ENCODE measurements around the gene NKAPL.
A peak's percentile ranks its signal among the peaks of the same experiment; 100 is the strongest.

The NKAPL gene

GRCh38 chr6:28258877-28259777, at the start of gene NKAPL:
Gene NKAPL (plus strand): TSS chr6:28259297. CDS start chr6:28259372, 75 bp downstream.
- in situ Hi-C loops (cut with MboI; ENCODE audit: low sequenced_read_pairs) = loop anchor here (25.0 kb wide), 1 partner anchor 122 kb away; the partner anchor contains the start of gene ZKSCAN8
- Histone ChIP-seq H3K4me1 (peaks cover 3% of the 10 kb centered on the region; the same call in 1 of the 2 replicates), H3K36me3 (replicated peaks) (no peaks in the 10 kb centered on the region), H3K27me3 (ENCODE audit: low read depth) (peaks cover 3% of the 10 kb centered on the region; the same call in 1 of the 2 replicates), H3K4me3 (no peak within 1 kb of the TSS), H3K9me3 (no peaks in the 10 kb centered on the region)
- no peak for DNase-seq (ENCODE audit: low spot score in 2 of 2)

DNA sequence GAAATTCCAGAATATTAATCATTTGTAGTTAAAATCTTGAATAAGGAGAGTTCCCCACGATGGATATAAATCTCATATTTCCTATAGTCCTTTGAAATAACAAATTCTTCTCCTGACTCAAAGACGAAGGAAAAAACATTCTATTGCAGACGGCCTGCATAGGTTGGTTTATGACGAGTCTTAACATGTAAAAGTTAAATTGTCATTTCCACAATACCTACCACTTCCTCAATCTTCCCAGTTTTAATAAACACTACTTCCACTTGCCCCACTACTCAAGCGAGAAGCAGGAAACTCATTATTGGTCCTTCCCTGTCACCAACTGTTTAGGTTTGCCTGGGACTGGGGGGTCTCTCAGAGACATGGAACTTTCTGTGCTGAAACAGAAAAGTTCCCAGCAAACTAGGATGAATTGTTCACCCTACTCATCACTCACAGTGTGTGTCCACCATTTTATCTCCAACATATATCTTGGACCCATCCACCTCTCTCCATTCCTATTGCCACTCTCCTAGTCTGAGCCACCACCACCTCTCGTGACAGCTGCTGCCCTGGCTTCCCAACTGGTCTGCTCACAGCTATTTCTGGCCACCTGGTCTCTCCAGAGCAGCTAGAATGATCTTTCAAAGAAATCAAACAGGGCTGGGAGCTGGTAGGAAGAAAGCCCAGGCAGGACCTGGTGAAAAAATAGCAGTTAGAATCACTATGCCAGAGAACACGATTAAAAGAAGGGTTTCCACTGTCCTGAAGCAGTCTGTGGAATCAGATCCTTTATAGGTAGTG, 49.2 kb upstream of the NKAPL start:
- H3K9me3 ChIP-seq = no peaks in the 10 kb centered on the region
- DNase-seq (ENCODE audit: low spot score in 2 of 2) = no peak
- no peak overlapping the region for H3K4me3 ChIP-seq
- H3K27me3 ChIP-seq (ENCODE audit: low read depth) = peaks cover 30% of the 10 kb centered on the region
- in situ Hi-C loops (cut with MboI; ENCODE audit: low sequenced_read_pairs) = no loop called here
- no peaks in the 10 kb centered on the region for H3K36me3 ChIP-seq (replicated peaks)
- H3K4me1 ChIP-seq = no peaks in the 10 kb centered on the region

- Histone ChIP-seq H3K27me3 (ENCODE audit: low read depth) (peaks cover 27% of the 10 kb centered on the region), H3K4me3 (peak overlapping the region; percentile 27), H3K4me1 (no peaks in the 10 kb centered on the region), H3K9me3 (no peaks in the 10 kb centered on the region), H3K36me3 (replicated peaks) (no peaks in the 10 kb centered on the region)
- in situ Hi-C loops (cut with MboI; ENCODE audit: low sequenced_read_pairs) = no loop called here
- peak in 1 of 2 experiments; percentile 30 for DNase-seq (ENCODE audit: low spot score in 2 of 2)
Observed at GRCh38 chr6:28211840-28212509, 47.1 kb upstream of the NKAPL start.

GRCh38 chr6:28212510-28213212, 46.4 kb upstream of the NKAPL start:
- in situ Hi-C loops (cut with MboI; ENCODE audit: low sequenced_read_pairs) = no loop called here
- DNase-seq (ENCODE audit: low spot score in 2 of 2) = peak; percentile 82 to 86
- Histone ChIP-seq H3K4me1 (no peaks in the 10 kb centered on the region), H3K4me3 (peak overlapping the region; percentile 27), H3K27me3 (ENCODE audit: low read depth) (peaks cover 20% of the 10 kb centered on the region), H3K9me3 (no peaks in the 10 kb centered on the region), H3K36me3 (replicated peaks) (no peaks in the 10 kb centered on the region)

DNA sequence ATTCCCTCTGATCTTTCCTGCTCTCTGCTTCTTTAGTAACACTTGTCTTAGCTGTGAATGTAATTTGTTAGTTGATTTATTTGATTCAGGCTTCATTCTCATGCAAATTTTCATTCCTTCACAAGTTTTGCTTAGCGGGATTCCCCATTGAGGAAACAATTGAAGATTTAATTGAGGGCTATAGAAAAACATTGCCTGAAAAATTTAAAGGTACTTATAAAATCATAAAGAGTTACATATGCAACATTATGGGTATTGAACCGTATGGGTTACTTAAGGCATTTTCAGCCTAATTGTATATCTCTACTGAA, 45.9 kb upstream of the NKAPL start:
- Histone ChIP-seq H3K27me3 (ENCODE audit: low read depth) (peaks cover 15% of the 10 kb centered on the region), H3K4me3 (no peak overlapping the region; the same call in 1 of the 2 replicates), H3K36me3 (replicated peaks) (no peaks in the 10 kb centered on the region), H3K9me3 (no peaks in the 10 kb centered on the region), H3K4me1 (no peaks in the 10 kb centered on the region)
- in situ Hi-C loops (cut with MboI; ENCODE audit: low sequenced_read_pairs) = no loop called here
- no peak for DNase-seq (ENCODE audit: low spot score in 2 of 2)

DNA sequence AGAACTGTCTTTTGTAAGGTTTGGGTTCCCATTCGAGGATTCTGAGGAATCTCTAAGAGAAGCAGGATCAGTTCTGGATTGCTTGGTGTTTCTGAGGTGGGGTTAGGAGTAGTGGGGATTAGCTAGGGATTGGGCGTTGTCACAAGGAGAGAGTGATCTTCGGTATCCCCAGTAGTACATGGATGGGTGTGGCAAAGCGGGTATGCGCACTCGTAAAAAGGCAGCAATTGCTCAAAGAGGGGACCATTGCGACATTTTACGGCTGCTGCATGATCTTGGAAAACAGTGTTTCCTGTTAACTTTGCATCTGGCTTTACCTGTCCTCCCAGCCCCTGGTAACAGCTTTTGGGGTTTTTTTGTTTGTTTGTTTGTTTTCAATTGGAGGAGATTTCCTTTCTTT, 43.7 kb upstream of the NKAPL start:
- in situ Hi-C loops (cut with MboI; ENCODE audit: low sequenced_read_pairs) = no loop called here
- H3K27me3 ChIP-seq (ENCODE audit: low read depth) = no peaks in the 10 kb centered on the region
- no peaks in the 10 kb centered on the region for H3K9me3 ChIP-seq
- DNase-seq (ENCODE audit: low spot score in 2 of 2) = peak in 1 of 2 experiments; percentile 11
- no peak overlapping the region for H3K4me3 ChIP-seq
- H3K36me3 ChIP-seq (replicated peaks) = no peaks in the 10 kb centered on the region
- H3K4me1 ChIP-seq = peaks cover 2% of the 10 kb centered on the region; the same call in 1 of the 2 replicates

DNA sequence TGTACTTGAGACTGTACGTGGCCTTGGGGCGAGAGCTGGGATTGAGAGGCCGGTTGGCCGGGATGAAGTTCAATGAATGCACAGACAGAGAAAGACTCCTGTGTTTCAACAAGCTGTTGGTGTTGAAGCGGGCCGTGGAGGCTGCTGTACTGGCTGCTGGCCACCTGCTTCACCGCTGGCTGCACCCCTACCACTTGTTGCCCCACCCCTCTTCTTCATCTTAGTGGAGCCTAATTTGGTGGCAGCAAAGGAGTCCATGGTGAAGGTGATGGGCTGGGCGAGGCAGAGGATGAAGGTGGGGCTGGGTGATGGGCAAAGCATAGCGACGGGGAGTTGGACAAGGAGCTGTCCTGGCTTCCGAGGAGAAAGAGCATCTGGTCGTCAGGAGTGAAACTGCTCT, 41.2 kb upstream of the NKAPL start:
- H3K9me3 ChIP-seq = no peaks in the 10 kb centered on the region
- H3K4me1 ChIP-seq = peaks cover 2% of the 10 kb centered on the region; the same call in 1 of the 2 replicates
- no peaks in the 10 kb centered on the region for H3K36me3 ChIP-seq (replicated peaks)
- H3K27me3 ChIP-seq (ENCODE audit: low read depth) = no peaks in the 10 kb centered on the region
- no peak overlapping the region for H3K4me3 ChIP-seq
- in situ Hi-C loops (cut with MboI; ENCODE audit: low sequenced_read_pairs) = no loop called here
- no peak for DNase-seq (ENCODE audit: low spot score in 2 of 2)

DNA sequence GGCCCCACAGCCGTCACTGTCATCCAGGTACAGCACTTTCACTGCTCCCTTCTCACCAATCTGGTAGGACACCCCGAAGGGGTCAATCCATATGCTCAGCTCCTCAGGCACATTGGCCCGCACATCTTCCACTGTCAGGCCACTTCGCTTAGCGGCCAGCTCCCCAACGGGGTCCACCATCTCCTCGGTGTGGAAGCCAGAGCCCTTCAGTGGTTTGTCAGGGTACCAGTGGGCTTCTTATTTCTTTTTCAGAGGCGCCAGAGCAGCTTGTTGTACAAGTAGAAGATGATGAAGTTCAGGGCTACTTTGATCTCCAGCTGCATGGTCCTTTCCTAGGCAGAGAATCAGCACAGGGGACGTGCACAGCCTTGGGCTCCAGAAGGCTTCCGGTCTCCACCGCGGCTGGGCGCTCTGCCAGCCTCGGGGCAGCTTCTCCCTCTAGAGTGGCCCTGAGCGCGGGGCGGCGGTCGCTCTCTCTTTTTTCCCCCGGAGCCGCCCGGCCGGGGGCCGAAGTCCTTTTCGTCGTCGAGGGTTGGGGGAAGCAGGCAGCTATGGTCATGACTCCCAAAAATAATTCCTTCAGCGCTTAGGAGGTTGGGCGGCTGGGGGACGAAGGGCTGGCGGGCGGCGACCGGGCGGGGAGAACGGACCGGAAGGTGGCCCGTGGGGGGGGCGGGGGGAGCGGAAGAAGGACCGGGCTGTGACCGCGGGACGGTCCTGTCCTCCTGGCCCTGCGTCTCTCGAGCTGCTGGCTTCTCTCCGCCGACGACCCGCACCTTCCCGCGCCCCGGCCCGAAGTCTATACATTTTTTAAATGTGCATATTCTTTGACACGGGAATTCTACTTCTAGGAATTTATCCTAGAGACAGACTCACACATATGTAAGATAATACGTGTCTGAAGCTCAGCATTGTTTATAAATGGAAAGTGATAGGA, 40.5 kb upstream of the NKAPL start:
- peak overlapping the region; percentile 42 for H3K4me3 ChIP-seq
- in situ Hi-C loops (cut with MboI; ENCODE audit: low sequenced_read_pairs) = no loop called here
- no peaks in the 10 kb centered on the region for H3K9me3 ChIP-seq
- H3K36me3 ChIP-seq (replicated peaks) = no peaks in the 10 kb centered on the region
- H3K27me3 ChIP-seq (ENCODE audit: low read depth) = no peaks in the 10 kb centered on the region
- peaks cover 2% of the 10 kb centered on the region; the same call in 1 of the 2 replicates for H3K4me1 ChIP-seq
- DNase-seq (ENCODE audit: low spot score in 2 of 2) = peak in 1 of 2 experiments; percentile 78

GRCh38 chr6:28220257-28221133, 38.6 kb upstream of the NKAPL start:
- Histone ChIP-seq H3K36me3 (replicated peaks) (no peaks in the 10 kb centered on the region), H3K4me3 (no peak overlapping the region), H3K27me3 (ENCODE audit: low read depth) (no peaks in the 10 kb centered on the region), H3K4me1 (peaks cover 6% of the 10 kb centered on the region), H3K9me3 (no peaks in the 10 kb centered on the region)
- no peak for DNase-seq (ENCODE audit: low spot score in 2 of 2)
- in situ Hi-C loops (cut with MboI; ENCODE audit: low sequenced_read_pairs) = no loop called here

- H3K36me3 ChIP-seq (replicated peaks) = peaks cover 20% of the 10 kb centered on the region
- no peaks in the 10 kb centered on the region for H3K9me3 ChIP-seq
- in situ Hi-C loops (cut with MboI; ENCODE audit: low sequenced_read_pairs) = no loop called here
- H3K27me3 ChIP-seq (ENCODE audit: low read depth) = no peaks in the 10 kb centered on the region
- H3K4me3 ChIP-seq = peak overlapping the region; percentile 65
- DNase-seq (ENCODE audit: low spot score in 2 of 2) = no peak
- H3K4me1 ChIP-seq = peaks cover 9% of the 10 kb centered on the region
Observed at GRCh38 chr6:28224131-28225055, 34.7 kb upstream of the NKAPL start.

All from HAP-1 (cell line).